AG09309 (cell line): ENCODE data around the gene ZNF557.
"Not testable (repeated sequence)": the region's sequence is repeated elsewhere in the genome, so short reads cannot be mapped to it uniquely, and the experiment has no call there.

Experiments
- DNase-seq: peaks from one replicate; pipeline ENCODE4 v3.0.0-alpha.2; 2010; ENCODE audit warnings: low read depth
- H3K4me3 ChIP-seq: 2 replicates; pipeline ENCODE4 v1.5.1; 2011; ENCODE audit warnings: mild to moderate bottlenecking, low read depth, low read length, moderate library complexity; ENCODE audit not compliant: control insufficient read depth
- TF ChIP-seq, protein P1 (sequence below): IDR thresholded peaks from 2 replicates; pipeline ENCODE4 v1.5.1; 2011; ENCODE audit warnings: mild to moderate bottlenecking, low read depth, low read length, inconsistent platforms; ENCODE audit not compliant: insufficient read depth, control insufficient read depth; ENCODE audit errors: missing control alignments

Gene ZNF557

GRCh38 chr19:7063339-7063738 is 6.2 kb upstream of the ZNF557 start:
- DNase-seq = no peak
- TF ChIP-seq, protein P1, sequence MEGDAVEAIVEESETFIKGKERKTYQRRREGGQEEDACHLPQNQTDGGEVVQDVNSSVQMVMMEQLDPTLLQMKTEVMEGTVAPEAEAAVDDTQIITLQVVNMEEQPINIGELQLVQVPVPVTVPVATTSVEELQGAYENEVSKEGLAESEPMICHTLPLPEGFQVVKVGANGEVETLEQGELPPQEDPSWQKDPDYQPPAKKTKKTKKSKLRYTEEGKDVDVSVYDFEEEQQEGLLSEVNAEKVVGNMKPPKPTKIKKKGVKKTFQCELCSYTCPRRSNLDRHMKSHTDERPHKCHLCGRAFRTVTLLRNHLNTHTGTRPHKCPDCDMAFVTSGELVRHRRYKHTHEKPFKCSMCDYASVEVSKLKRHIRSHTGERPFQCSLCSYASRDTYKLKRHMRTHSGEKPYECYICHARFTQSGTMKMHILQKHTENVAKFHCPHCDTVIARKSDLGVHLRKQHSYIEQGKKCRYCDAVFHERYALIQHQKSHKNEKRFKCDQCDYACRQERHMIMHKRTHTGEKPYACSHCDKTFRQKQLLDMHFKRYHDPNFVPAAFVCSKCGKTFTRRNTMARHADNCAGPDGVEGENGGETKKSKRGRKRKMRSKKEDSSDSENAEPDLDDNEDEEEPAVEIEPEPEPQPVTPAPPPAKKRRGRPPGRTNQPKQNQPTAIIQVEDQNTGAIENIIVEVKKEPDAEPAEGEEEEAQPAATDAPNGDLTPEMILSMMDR = no peak
- H3K4me3 ChIP-seq = no peak overlapping the region

DNA sequence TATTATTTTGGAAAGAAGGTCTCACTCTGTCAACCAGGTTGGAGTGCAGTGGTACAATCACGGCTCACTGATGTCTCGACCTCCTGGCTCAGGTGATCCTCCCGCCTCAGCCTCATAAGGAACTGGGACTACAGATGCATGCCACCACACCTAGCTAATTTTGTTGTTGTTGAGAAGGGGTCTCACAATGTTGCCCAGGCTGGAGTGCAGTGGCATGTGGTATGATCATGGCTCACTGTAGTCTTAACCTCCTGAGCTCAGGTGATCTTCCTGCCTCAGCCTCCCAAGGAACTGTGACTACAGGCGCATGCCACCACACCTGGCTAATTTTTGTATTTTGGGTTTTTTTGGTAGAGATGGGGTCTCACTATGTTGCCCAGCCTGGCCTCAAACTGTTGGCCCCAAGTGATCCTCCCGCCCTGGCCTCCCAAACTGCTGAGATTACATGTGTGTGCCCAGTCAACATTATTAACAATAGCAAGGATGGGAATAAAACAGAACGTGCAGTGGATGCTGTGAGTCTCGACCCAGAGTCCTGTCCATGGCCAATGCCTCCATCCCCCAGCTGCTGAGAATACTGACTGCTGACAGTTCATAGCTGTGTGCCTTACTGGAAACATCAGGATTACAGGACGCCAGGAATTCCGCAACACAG is 5.6 kb upstream of the ZNF557 start:
- DNase-seq = no peak
- no peak overlapping the region for H3K4me3 ChIP-seq
- TF ChIP-seq, protein P1 = no peak

DNA sequence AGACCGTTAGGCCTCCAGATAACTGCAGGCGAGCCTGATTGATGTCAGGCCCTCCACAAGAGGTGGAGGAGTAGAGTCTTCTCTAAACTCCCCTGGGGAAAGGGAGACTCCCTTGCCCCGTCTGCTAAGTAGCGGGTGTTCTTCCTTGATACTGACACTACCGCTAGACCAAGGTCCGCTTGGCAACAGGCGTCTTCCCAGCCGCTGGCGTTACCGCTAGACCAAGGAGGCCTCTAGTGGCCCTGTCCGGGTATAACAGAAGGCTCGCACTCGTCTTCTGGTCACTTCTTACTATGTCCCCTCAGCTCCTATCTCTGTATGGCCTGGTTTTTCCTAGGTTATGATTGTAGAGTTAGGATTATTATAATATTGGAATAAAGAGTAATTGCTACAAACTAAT is 2.4 kb upstream of the ZNF557 start:
- DNase-seq, H3K4me3 ChIP-seq: not testable (repeated sequence)
- TF ChIP-seq, protein P1 = peak; percentile 29

GRCh38 chr19:7067716-7068115 is 1.8 kb upstream of the ZNF557 start:
- peak; percentile 18 for DNase-seq
- TF ChIP-seq, protein P1 = no peak

GRCh38 chr19:7068599-7068998 is 904 bp upstream of the ZNF557 start:
- TF ChIP-seq, protein P1 = no peak
- no peak for DNase-seq
- 0 out of 2 replicates have a peak overlapping the region, but pooled peaks have one; percentile 9 for H3K4me3 ChIP-seq

More at GRCh38 chr19:7067716-7068115, 1.8 kb upstream of the ZNF557 start:
- H3K4me3 ChIP-seq = no peak overlapping the region

DNA sequence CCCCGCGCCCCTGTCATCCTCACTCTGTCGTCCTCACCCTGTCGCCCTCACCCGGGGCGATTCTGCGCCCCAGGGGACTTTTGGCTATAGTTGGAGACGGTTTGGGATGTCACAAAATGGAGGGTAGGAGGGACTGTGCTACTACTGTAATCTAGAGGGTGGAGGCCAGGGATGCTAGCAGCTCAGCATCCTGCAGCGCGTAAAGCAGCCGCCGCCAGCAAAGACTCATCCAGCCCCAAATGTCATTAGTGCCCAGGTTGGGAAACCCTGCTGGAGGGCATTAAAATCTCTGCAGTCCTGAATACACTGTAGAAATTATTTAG is 362 bp downstream of the ZNF557 start:
- no peak for DNase-seq
- TF ChIP-seq, protein P1 = no peak
- peak overlapping the region; percentile 100 for H3K4me3 ChIP-seq
